ENCODE measurements around the gene ZC3HAV1. TPM values are rescaled to one million over a fixed set of nuclear protein-coding genes. Genes with fewer than 3 reads are reported as not detected.
"Not testable (repeated sequence)": the region's sequence is repeated elsewhere in the genome, so short reads cannot be mapped to it uniquely, and the experiment has no call there.

Gene ZC3HAV1
- total RNA-seq, 2 experiments from 2014 or later: 131 to 134 TPM

- Mint-ChIP-seq H3K4me3 (peak overlapping the region; percentile 72), H3K27me3 (ENCODE audit: low read depth) (no peaks in the 10 kb centered on the region), H3K27ac (peak overlapping the region; percentile 97), H3K4me1 (ENCODE audit: low read depth) (peaks cover 78% of the 10 kb centered on the region), H3K9me3 (no peaks in the 10 kb centered on the region), H3K36me3 (ENCODE audit: low read depth) (peaks cover 72% of the 10 kb centered on the region)
- intact Hi-C loops (cut with micrococcal nuclease): loop anchor here (5.0 kb wide), 1 partner anchor 1378 kb away; the partner anchor contains the start of gene MKRN1
- no peak for DNase-seq
- CTCF ChIA-PET: interaction anchor here (0.6 kb wide), 1 partner anchor 176 kb away, joined by 4 read pairs; no protein-coding TSS in a partner anchor
Measured at GRCh38 chr7:139099172-139099947, 10.2 kb downstream of the ZC3HAV1 start.

GRCh38 chr7:139095194-139095659 is 14.3 kb downstream of the ZC3HAV1 start:
- intact Hi-C loops (cut with micrococcal nuclease): loop anchor here (1.0 to 5.0 kb wide), 7 partner anchors 9 to 1382 kb away; partner anchors contain the start of genes MKRN1 and ZC3HAV1
- H3K27me3 Mint-ChIP-seq (ENCODE audit: low read depth): no peaks in the 10 kb centered on the region
- H3K4me3 Mint-ChIP-seq: peak overlapping the region; percentile 70
- CTCF ChIA-PET: interaction anchor here (0.6 to 4.9 kb wide), 12 partner anchors 8 to 218 kb away, joined by 3 to 27 read pairs (median 5); a partner anchor contains a TSS
- H3K36me3 Mint-ChIP-seq (ENCODE audit: low read depth): peaks cover 74% of the 10 kb centered on the region
- peaks cover 90% of the 10 kb centered on the region for H3K4me1 Mint-ChIP-seq (ENCODE audit: low read depth)
- DNase-seq: peak; percentile 84
- peak overlapping the region; percentile 95 for H3K27ac Mint-ChIP-seq
- no peaks in the 10 kb centered on the region for H3K9me3 Mint-ChIP-seq

GRCh38 chr7:139094596-139094995 is 14.9 kb downstream of the ZC3HAV1 start:
- Mint-ChIP-seq H3K36me3 (ENCODE audit: low read depth) (peaks cover 73% of the 10 kb centered on the region), H3K4me1 (ENCODE audit: low read depth) (peaks cover 87% of the 10 kb centered on the region), H3K9me3 (no peaks in the 10 kb centered on the region), H3K27me3 (ENCODE audit: low read depth) (no peaks in the 10 kb centered on the region), H3K27ac (peak overlapping the region; percentile 95), H3K4me3 (peak overlapping the region; percentile 70)
- CTCF ChIA-PET: interaction anchor here (0.6 to 4.9 kb wide), 10 partner anchors 8 to 908 kb away, joined by 3 to 27 read pairs (median 5); a partner anchor contains a TSS
- intact Hi-C loops (cut with micrococcal nuclease): loop anchor here (2.0 kb wide), 1 partner anchor 14 kb away; the partner anchor contains the start of gene ZC3HAV1
- no peak for DNase-seq

GRCh38 chr7:139094030-139094429 is 15.5 kb downstream of the ZC3HAV1 start:
- CTCF ChIA-PET: interaction anchor here (0.6 to 4.9 kb wide), 5 partner anchors 10 to 908 kb away, joined by 3 to 27 read pairs (median 7); no protein-coding TSS in a partner anchor
- peaks cover 73% of the 10 kb centered on the region for H3K36me3 Mint-ChIP-seq (ENCODE audit: low read depth)
- H3K27ac Mint-ChIP-seq: peak overlapping the region; percentile 95
- H3K4me1 Mint-ChIP-seq (ENCODE audit: low read depth): peaks cover 87% of the 10 kb centered on the region
- DNase-seq: no peak
- peak overlapping the region; percentile 70 for H3K4me3 Mint-ChIP-seq
- intact Hi-C loops (cut with micrococcal nuclease): loop anchor here (2.0 kb wide), 1 partner anchor 15 kb away; the partner anchor contains the start of gene ZC3HAV1
- no peaks in the 10 kb centered on the region for H3K27me3 Mint-ChIP-seq (ENCODE audit: low read depth)
- peaks cover 2% of the 10 kb centered on the region for H3K9me3 Mint-ChIP-seq

- peak overlapping the region; percentile 95 for H3K27ac Mint-ChIP-seq
- not testable (repeated sequence) for H3K9me3 Mint-ChIP-seq; H3K27me3 Mint-ChIP-seq (ENCODE audit: low read depth)
- peaks cover 85% of the 10 kb centered on the region for H3K4me1 Mint-ChIP-seq (ENCODE audit: low read depth)
- peaks cover 73% of the 10 kb centered on the region for H3K36me3 Mint-ChIP-seq (ENCODE audit: low read depth)
- intact Hi-C loops (cut with micrococcal nuclease): loop anchor here (2.0 kb wide), 1 partner anchor 33 kb away; no protein-coding TSS in a partner anchor
- CTCF ChIA-PET: interaction anchor here (0.6 to 4.9 kb wide), 3 partner anchors 10 to 18 kb away, joined by 4 to 27 read pairs (median 19); no protein-coding TSS in a partner anchor
- peak overlapping the region; percentile 70 for H3K4me3 Mint-ChIP-seq
- peak; percentile 66 for DNase-seq
Measured at GRCh38 chr7:139093512-139093911, 16.0 kb downstream of the ZC3HAV1 start.

- Mint-ChIP-seq H3K27ac (peak overlapping the region; percentile 95), H3K4me3 (peak overlapping the region; percentile 70), H3K27me3 (ENCODE audit: low read depth) (no peaks in the 10 kb centered on the region), H3K9me3 (peaks cover 8% of the 10 kb centered on the region), H3K36me3 (ENCODE audit: low read depth) (peaks cover 77% of the 10 kb centered on the region), H3K4me1 (ENCODE audit: low read depth) (peaks cover 86% of the 10 kb centered on the region)
- CTCF ChIA-PET: interaction anchor here (0.6 to 4.9 kb wide), 5 partner anchors 11 to 340 kb away, joined by 3 to 27 read pairs (median 4); no protein-coding TSS in a partner anchor
- DNase-seq: no peak
- intact Hi-C loops (cut with micrococcal nuclease): loop anchor here (2.0 kb wide), 1 partner anchor 31 kb away; no protein-coding TSS in a partner anchor
Measured at GRCh38 chr7:139092090-139092796, 17.3 kb downstream of the ZC3HAV1 start.

GRCh38 chr7:139091677-139091996 is 17.9 kb downstream of the ZC3HAV1 start:
- peaks cover 87% of the 10 kb centered on the region for H3K4me1 Mint-ChIP-seq (ENCODE audit: low read depth)
- H3K9me3 Mint-ChIP-seq: peaks cover 14% of the 10 kb centered on the region
- intact Hi-C loops (cut with micrococcal nuclease): no loop called here
- CTCF ChIA-PET: interaction anchor here (1.3 to 4.9 kb wide), 3 partner anchors 12 to 24 kb away, joined by 4 to 27 read pairs (median 19); no protein-coding TSS in a partner anchor
- H3K27me3 Mint-ChIP-seq (ENCODE audit: low read depth): no peaks in the 10 kb centered on the region
- peaks cover 79% of the 10 kb centered on the region for H3K36me3 Mint-ChIP-seq (ENCODE audit: low read depth)
- peak overlapping the region; percentile 70 for H3K4me3 Mint-ChIP-seq
- no peak for DNase-seq
- H3K27ac Mint-ChIP-seq: peak overlapping the region; percentile 95

GRCh38 chr7:139089118-139089517 is 20.4 kb downstream of the ZC3HAV1 start:
- Mint-ChIP-seq H3K4me1 (ENCODE audit: low read depth) (peaks cover 87% of the 10 kb centered on the region), H3K27me3 (ENCODE audit: low read depth) (no peaks in the 10 kb centered on the region), H3K27ac (peak overlapping the region; percentile 54), H3K4me3 (no peak overlapping the region), H3K9me3 (peaks cover 16% of the 10 kb centered on the region), H3K36me3 (ENCODE audit: low read depth) (peaks cover 85% of the 10 kb centered on the region)
- CTCF ChIA-PET: no interaction called here
- intact Hi-C loops (cut with micrococcal nuclease): no loop called here
- DNase-seq: no peak

GRCh38 chr7:139088268-139088667 is 21.3 kb downstream of the ZC3HAV1 start:
- no peak for DNase-seq
- Mint-ChIP-seq H3K4me1 (ENCODE audit: low read depth) (peaks cover 85% of the 10 kb centered on the region), H3K4me3 (no peak overlapping the region), H3K27me3 (ENCODE audit: low read depth) (no peaks in the 10 kb centered on the region), H3K9me3 (peaks cover 16% of the 10 kb centered on the region), H3K27ac (peak overlapping the region; percentile 83), H3K36me3 (ENCODE audit: low read depth) (peaks cover 84% of the 10 kb centered on the region)
- intact Hi-C loops (cut with micrococcal nuclease): no loop called here
- CTCF ChIA-PET: interaction anchor here (1.9 kb wide), 1 partner anchor 13 kb away, joined by 4 read pairs; no protein-coding TSS in a partner anchor

GRCh38 chr7:139087212-139087611 is 22.3 kb downstream of the ZC3HAV1 start:
- H3K27ac Mint-ChIP-seq: peak overlapping the region; percentile 89
- CTCF ChIA-PET: interaction anchor here (0.5 to 2.2 kb wide), 5 partner anchors 8 to 712 kb away, joined by 3 to 5 read pairs (median 3); no protein-coding TSS in a partner anchor
- no peak for DNase-seq
- H3K4me3 Mint-ChIP-seq: no peak overlapping the region
- H3K36me3 Mint-ChIP-seq (ENCODE audit: low read depth): peaks cover 84% of the 10 kb centered on the region
- intact Hi-C loops (cut with micrococcal nuclease): no loop called here
- no peaks in the 10 kb centered on the region for H3K27me3 Mint-ChIP-seq (ENCODE audit: low read depth)
- H3K4me1 Mint-ChIP-seq (ENCODE audit: low read depth): peaks cover 85% of the 10 kb centered on the region
- H3K9me3 Mint-ChIP-seq: peaks cover 16% of the 10 kb centered on the region

GRCh38 chr7:139086454-139086853 is 23.1 kb downstream of the ZC3HAV1 start:
- intact Hi-C loops (cut with micrococcal nuclease): loop anchor here (1.0 kb wide), 1 partner anchor 9 kb away; no protein-coding TSS in a partner anchor
- CTCF ChIA-PET: interaction anchor here (0.5 to 2.2 kb wide), 5 partner anchors 9 to 713 kb away, joined by 3 to 10 read pairs (median 4); no protein-coding TSS in a partner anchor
- Mint-ChIP-seq H3K27me3 (ENCODE audit: low read depth) (no peaks in the 10 kb centered on the region), H3K27ac (peak overlapping the region; percentile 89), H3K4me1 (ENCODE audit: low read depth) (peaks cover 85% of the 10 kb centered on the region), H3K9me3 (peaks cover 16% of the 10 kb centered on the region), H3K36me3 (ENCODE audit: low read depth) (peaks cover 82% of the 10 kb centered on the region), H3K4me3 (no peak overlapping the region)
- DNase-seq: no peak

Data from activated naive CD4-positive, alpha-beta T cell treated with anti-CD3 and anti-CD28 coated beads for 36 hours (primary cell).